Transverse colon (tissue), 4 donors: ENCODE measurements around the gene SLC5A9. TPM values are rescaled to one million over a fixed set of nuclear protein-coding genes. Genes with fewer than 3 reads are reported as not detected.

Source experiments
- DNase-seq: peaks from one replicate; pipeline ENCODE4 v3.0.0-alpha.2; 2019
- H3K27ac ChIP-seq, 4 donors: fragments of 200-600 bp; sonication (generic); 2 replicates each; pipeline ENCODE4 v1.5.1; 2016 to 2018; ENCODE audit warnings: inconsistent platforms in 4 of 4
- H3K27me3 ChIP-seq: fragments of 200-600 bp; sonication (generic); 2 replicates; pipeline ENCODE4 v1.5.1; 2017; ENCODE audit warnings: inconsistent platforms
- H3K36me3 ChIP-seq, 4 donors: fragments of 200-600 bp; sonication (generic); 2 replicates each; pipeline ENCODE4 v1.5.1; 2017 to 2019; ENCODE audit warnings: inconsistent platforms in 4 of 4
- H3K4me1 ChIP-seq, 4 donors: fragments of 200-600 bp; sonication (generic); 2 replicates each; pipeline ENCODE4 v1.5.1; 2017 to 2020; ENCODE audit warnings: inconsistent platforms in 4 of 4
- H3K4me3 ChIP-seq, 4 donors: fragments of 200-600 bp; sonication (generic); 1 replicate in 1 of 4; 2 replicates in 3 of 4; pipeline versions ENCODE4 v1.5.1 to v1.6.1; 2017 to 2019; ENCODE audit warnings: inconsistent platforms in 4 of 4
- H3K9me3 ChIP-seq, 2 donors: fragments of 200-600 bp; sonication (generic); 2 replicates each; pipeline ENCODE4 v1.5.1; 2017 to 2019; ENCODE audit warnings: inconsistent platforms in 2 of 2
- EP300 ChIP-seq: sonication (generic); formaldehyde crosslinking; IDR thresholded peaks from one replicate; pipeline ENCODE4 v1.6.1; 2017; ENCODE audit warnings: antibody characterized with exemption, low read depth
- POLR2A ChIP-seq: fragments of 450-650 bp; IDR thresholded peaks from one replicate; pipeline ENCODE4 v1.6.1; 2016; ENCODE audit warnings: antibody characterized with exemption, mild to moderate bottlenecking, moderate library complexity
- POLR2AphosphoS5 ChIP-seq, 3 donors: sonication (generic); formaldehyde crosslinking; IDR thresholded peaks; one replicate each; pipeline ENCODE4 v1.6.1; 2016; ENCODE audit warnings: antibody characterized with exemption in 3 of 3
- WGBS, 2 donors: methylation state at CpG; one replicate each; pipeline ENCODE4 v1.1.5; 2018; ENCODE audit warnings: low coverage in 1 of 2; 5-methylcytosine and 5-hydroxymethylcytosine counted together
- in situ Hi-C, 4 donors: fragments of 200-750 bp; cut with MboI; loops; one replicate each; pipeline versions ENCODE4 v1.15.0 to v1.15.1; 2017; ENCODE audit warnings: low sequenced_read_pairs in 3 of 4, low pct_ligation_motif_present in 1 of 4, low pct_unique_long_range_greater_than_20kb in 1 of 4
- intact Hi-C: fragments of 100-400 bp; cut with DNase I; formaldehyde crosslinking; loops from one replicate; pipeline ENCODE4 v1.15.1; 2023; ENCODE audit warnings: low total_unique reads
- total RNA-seq, 4 donors: library from RNA; depleted of rRNA; stranded (reverse); fragments of >200 nt; gene quantifications; one replicate each; pipeline ENCODE4 v1.1.0, GENCODE V29; 2016
- TF ChIP-seq, protein P1 (sequence below), 5 experiments: fragments of 200-600 bp in 3 of 5; fragments of 450-650 bp in 2 of 5; sonication (generic) in 3 of 5; IDR thresholded peaks; 1 replicate in 2 of 5; 2 replicates in 3 of 5; pipeline ENCODE4 v1.5.1; 2016 to 2017; ENCODE audit warnings: antibody characterized with exemption in 5 of 5, inconsistent platforms in 3 of 5, mild to moderate bottlenecking in 2 of 5, moderate library complexity in 1 of 5

The SLC5A9 gene
- total RNA-seq, 4 donors from 2014 or later: 2.2 to 15.2 (median 3.0) TPM; not detected in 1

DNA sequence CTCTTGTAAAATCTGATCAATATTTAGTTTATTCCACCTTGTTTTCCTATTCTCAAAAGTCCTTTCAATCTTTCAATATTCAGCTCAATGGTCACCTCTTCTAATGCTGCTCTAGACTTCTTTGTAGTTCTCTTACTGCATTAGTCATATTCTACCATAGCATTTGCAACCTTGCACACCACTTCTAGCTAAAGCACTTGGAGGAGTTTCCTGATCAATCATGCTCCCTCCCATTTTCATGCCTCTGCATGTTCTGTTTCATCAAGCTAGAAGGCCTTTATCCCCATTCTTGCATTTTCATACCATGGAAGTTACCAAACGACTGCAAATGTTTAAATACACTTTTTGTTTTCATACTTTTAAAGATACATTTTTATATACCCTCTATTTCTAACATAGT lies 72.1 kb downstream of the SLC5A9 start:
- no peaks in the 10 kb centered on the region for H3K4me1 ChIP-seq
- H3K4me3 ChIP-seq: no peak overlapping the region
- no peaks in the 10 kb centered on the region for H3K36me3 ChIP-seq
- H3K9me3 ChIP-seq: no peaks in the 10 kb centered on the region
- no peaks in the 10 kb centered on the region for H3K27me3 ChIP-seq
- intact Hi-C loops (no loop called here), in situ Hi-C loops (no loop called here)
- WGBS, 2 donors: 44 to 92% methylated on average over 1 of the region's 1 CpG
- H3K27ac ChIP-seq: no peak overlapping the region
- DNase-seq: no peak
- TF ChIP-seq POLR2AphosphoS5 (IDR thresholded peaks at IDR 0.05) (no peak), EP300 (no peak), POLR2A (no peak)
- TF ChIP-seq, protein P1, sequence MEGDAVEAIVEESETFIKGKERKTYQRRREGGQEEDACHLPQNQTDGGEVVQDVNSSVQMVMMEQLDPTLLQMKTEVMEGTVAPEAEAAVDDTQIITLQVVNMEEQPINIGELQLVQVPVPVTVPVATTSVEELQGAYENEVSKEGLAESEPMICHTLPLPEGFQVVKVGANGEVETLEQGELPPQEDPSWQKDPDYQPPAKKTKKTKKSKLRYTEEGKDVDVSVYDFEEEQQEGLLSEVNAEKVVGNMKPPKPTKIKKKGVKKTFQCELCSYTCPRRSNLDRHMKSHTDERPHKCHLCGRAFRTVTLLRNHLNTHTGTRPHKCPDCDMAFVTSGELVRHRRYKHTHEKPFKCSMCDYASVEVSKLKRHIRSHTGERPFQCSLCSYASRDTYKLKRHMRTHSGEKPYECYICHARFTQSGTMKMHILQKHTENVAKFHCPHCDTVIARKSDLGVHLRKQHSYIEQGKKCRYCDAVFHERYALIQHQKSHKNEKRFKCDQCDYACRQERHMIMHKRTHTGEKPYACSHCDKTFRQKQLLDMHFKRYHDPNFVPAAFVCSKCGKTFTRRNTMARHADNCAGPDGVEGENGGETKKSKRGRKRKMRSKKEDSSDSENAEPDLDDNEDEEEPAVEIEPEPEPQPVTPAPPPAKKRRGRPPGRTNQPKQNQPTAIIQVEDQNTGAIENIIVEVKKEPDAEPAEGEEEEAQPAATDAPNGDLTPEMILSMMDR (IDR thresholded peaks at IDR 0.05): no peak

Other genes with a start within 250 kb of the SLC5A9 start
- under 1 TPM in 3 of 4 donors, not detected in 1; 0.27 to 0.48 (median 0.37) TPM for gene TRABD2B, start 225.3 kb upstream of the SLC5A9 start, total RNA-seq
- gene SPATA6, start 249.5 kb downstream of the SLC5A9 start, total RNA-seq: 10 to 100 TPM in 3 of 4 donors, 1 to 10 TPM in 1; 8.2 to 16.5 (median 14.6) TPM